ENCODE measurements around the gene AMER3. TPM values are rescaled to one million over a fixed set of nuclear protein-coding genes. Genes with fewer than 3 reads are reported as not detected.

The AMER3 gene
- total RNA-seq, 2 donors from 2014 or later: 0.18 to 10.1 TPM

DNA sequence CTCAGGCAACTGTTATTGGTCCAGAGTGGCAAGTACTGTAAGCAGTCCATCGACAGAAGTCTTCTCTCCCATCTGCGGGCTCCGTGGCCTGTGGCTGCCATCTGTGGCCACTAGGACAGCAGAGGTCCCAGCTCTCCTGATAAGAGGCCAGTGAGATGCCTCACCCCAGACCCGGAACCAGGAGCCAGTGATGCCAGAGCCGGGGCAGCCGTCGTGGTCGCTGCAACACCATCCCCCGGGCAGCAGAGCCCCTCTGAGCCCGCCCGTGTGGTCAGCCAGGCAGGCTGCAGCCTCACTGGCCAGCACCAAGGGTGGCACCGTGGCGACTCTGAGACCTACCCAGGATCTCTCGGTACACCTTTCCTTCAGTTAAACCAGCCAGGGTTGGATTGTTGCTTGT, 17.7 kb upstream of the AMER3 start:
- H3K27me3 ChIP-seq (replicated peaks; ENCODE audit: insufficient read depth): no peaks in the 10 kb centered on the region
- whole genome bisulfite sequencing: 83% methylated on average over 13 of the region's 14 CpGs
- no peaks in the 10 kb centered on the region for H3K9me3 ChIP-seq
- TF ChIP-seq POLR2A (IDR thresholded peaks at IDR 0.05) (no peak), POLR2AphosphoS5 (IDR thresholded peaks at IDR 0.05) (no peak)
- TF ChIP-seq, protein P1, sequence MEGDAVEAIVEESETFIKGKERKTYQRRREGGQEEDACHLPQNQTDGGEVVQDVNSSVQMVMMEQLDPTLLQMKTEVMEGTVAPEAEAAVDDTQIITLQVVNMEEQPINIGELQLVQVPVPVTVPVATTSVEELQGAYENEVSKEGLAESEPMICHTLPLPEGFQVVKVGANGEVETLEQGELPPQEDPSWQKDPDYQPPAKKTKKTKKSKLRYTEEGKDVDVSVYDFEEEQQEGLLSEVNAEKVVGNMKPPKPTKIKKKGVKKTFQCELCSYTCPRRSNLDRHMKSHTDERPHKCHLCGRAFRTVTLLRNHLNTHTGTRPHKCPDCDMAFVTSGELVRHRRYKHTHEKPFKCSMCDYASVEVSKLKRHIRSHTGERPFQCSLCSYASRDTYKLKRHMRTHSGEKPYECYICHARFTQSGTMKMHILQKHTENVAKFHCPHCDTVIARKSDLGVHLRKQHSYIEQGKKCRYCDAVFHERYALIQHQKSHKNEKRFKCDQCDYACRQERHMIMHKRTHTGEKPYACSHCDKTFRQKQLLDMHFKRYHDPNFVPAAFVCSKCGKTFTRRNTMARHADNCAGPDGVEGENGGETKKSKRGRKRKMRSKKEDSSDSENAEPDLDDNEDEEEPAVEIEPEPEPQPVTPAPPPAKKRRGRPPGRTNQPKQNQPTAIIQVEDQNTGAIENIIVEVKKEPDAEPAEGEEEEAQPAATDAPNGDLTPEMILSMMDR (IDR thresholded peaks at IDR 0.05): no peak
- H3K36me3 ChIP-seq: no peaks in the 10 kb centered on the region
- no peak overlapping the region for H3K4me3 ChIP-seq
- no peak for DNase-seq (ENCODE audit: low spot score)
- intact Hi-C loops (cut with DNase I): no loop called here
- no peaks in the 10 kb centered on the region for H3K4me1 ChIP-seq (replicated peaks)
- no peak overlapping the region for H3K27ac ChIP-seq

DNA sequence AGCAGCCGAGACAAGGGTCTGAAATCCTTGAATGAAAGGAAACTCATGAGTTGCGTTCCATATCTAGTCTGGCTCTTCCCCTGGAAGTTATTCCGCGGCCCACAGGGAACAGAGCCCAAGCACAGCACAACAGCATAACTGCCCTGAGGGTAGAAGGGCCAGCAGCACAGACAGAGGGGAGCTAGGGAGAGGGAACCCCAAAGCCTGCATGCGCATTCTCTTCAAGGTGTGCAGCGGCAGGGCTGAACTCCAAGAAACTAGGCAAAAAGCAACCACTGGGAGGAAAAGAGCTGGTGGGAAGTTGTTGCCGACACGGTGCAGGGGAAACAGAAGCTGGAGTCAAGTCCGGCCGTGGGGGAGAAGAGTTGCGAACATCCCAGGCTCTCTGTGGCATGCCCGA, 14.7 kb upstream of the AMER3 start:
- Histone ChIP-seq H3K36me3 (no peaks in the 10 kb centered on the region), H3K27me3 (replicated peaks; ENCODE audit: insufficient read depth) (no peaks in the 10 kb centered on the region), H3K9me3 (no peaks in the 10 kb centered on the region), H3K4me1 (replicated peaks) (no peaks in the 10 kb centered on the region), H3K27ac (no peak overlapping the region), H3K4me3 (no peak overlapping the region)
- intact Hi-C loops (cut with DNase I): no loop called here
- 83% methylated on average over 12 of the region's 12 CpGs for WGBS
- TF ChIP-seq, protein P1 (IDR thresholded peaks at IDR 0.05): no peak
- no peak for TF ChIP-seq POLR2AphosphoS5 (IDR thresholded peaks at IDR 0.05)
- TF ChIP-seq POLR2A (IDR thresholded peaks at IDR 0.05): no peak
- no peak for DNase-seq (ENCODE audit: low spot score)

DNA sequence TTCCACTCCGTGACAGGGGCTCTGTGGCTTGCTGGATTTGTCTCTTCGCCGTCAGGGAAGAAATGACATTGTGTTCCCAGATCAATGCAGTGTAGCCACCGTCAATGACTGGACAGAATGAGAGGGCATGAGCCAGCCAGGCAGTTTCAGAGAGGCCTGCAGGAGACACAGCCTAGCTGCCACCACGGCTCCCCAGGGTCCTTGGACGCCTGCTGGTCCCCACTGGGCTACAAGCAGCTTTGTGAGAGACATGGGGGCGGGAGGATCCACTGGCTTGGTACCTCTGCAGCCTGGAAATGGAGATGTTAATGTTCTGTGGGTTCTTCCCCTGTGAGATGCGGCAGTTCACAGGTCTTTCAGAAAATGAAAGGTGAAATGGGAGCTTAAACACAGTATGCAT, 12.1 kb upstream of the AMER3 start:
- H3K4me3 ChIP-seq: no peak overlapping the region
- no peak overlapping the region for H3K27ac ChIP-seq
- no peaks in the 10 kb centered on the region for H3K27me3 ChIP-seq (replicated peaks; ENCODE audit: insufficient read depth)
- no peak for TF ChIP-seq POLR2A (IDR thresholded peaks at IDR 0.05)
- TF ChIP-seq, protein P1 (IDR thresholded peaks at IDR 0.05): no peak
- no peak for TF ChIP-seq POLR2AphosphoS5 (IDR thresholded peaks at IDR 0.05)
- H3K4me1 ChIP-seq (replicated peaks): no peaks in the 10 kb centered on the region
- WGBS: 85% methylated on average over 8 of the region's 8 CpGs
- H3K9me3 ChIP-seq: no peaks in the 10 kb centered on the region
- intact Hi-C loops (cut with DNase I): no loop called here
- H3K36me3 ChIP-seq: no peaks in the 10 kb centered on the region
- DNase-seq (ENCODE audit: low spot score): no peak

GRCh38 chr2:130744287-130745117, 10.8 kb upstream of the AMER3 start:
- no peaks in the 10 kb centered on the region for H3K9me3 ChIP-seq
- no peak for TF ChIP-seq POLR2A (IDR thresholded peaks at IDR 0.05)
- TF ChIP-seq POLR2AphosphoS5 (IDR thresholded peaks at IDR 0.05): no peak
- TF ChIP-seq, protein P1 (IDR thresholded peaks at IDR 0.05): no peak
- no peaks in the 10 kb centered on the region for H3K36me3 ChIP-seq
- WGBS: 52% methylated on average over 20 of the region's 20 CpGs
- intact Hi-C loops (cut with DNase I): no loop called here
- no peaks in the 10 kb centered on the region for H3K27me3 ChIP-seq (replicated peaks; ENCODE audit: insufficient read depth)
- no peak overlapping the region for H3K4me3 ChIP-seq
- H3K4me1 ChIP-seq (replicated peaks): no peaks in the 10 kb centered on the region
- DNase-seq (ENCODE audit: low spot score): no peak
- no peak overlapping the region for H3K27ac ChIP-seq

- no peak for TF ChIP-seq POLR2AphosphoS5 (IDR thresholded peaks at IDR 0.05)
- TF ChIP-seq, protein P1 (IDR thresholded peaks at IDR 0.05): no peak
- no peak for TF ChIP-seq POLR2A (IDR thresholded peaks at IDR 0.05)
- WGBS: 83% methylated on average over 9 of the region's 9 CpGs
- DNase-seq (ENCODE audit: low spot score): no peak
Measured at GRCh38 chr2:130749078-130749477, 6.3 kb upstream of the AMER3 start.

More at GRCh38 chr2:130749078-130749477, 6.3 kb upstream of the AMER3 start:
- no peak overlapping the region for H3K27ac ChIP-seq
- no peak overlapping the region for H3K4me3 ChIP-seq
- no peaks in the 10 kb centered on the region for H3K9me3 ChIP-seq
- H3K27me3 ChIP-seq (replicated peaks; ENCODE audit: insufficient read depth): no peaks in the 10 kb centered on the region
- H3K4me1 ChIP-seq (replicated peaks): no peaks in the 10 kb centered on the region
- no peaks in the 10 kb centered on the region for H3K36me3 ChIP-seq
- intact Hi-C loops (cut with DNase I): no loop called here
